HG03520 (cell line): Measurements from ENCODE around the gene FBH1.
"Not testable (repeated sequence)": the region's sequence is repeated elsewhere in the genome, so short reads cannot be mapped to it uniquely, and the experiment has no call there.

Experiments
- ATAC-seq: cut with Tn5 transposase; IDR thresholded peaks from one replicate; pipeline ENCODE4 v1.9.1; 2021; ENCODE audit warnings: mild to moderate bottlenecking, moderate library complexity; ENCODE audit not compliant: unreplicated experiment

The FBH1 gene

GRCh38 chr10:5956146-5956936 lies 66.3 kb downstream of the FBH1 start:
- no peak for ATAC-seq

GRCh38 chr10:5958077-5958476 lies 68.0 kb downstream of the FBH1 start:
- no peak for ATAC-seq

GRCh38 chr10:5958675-5959074 lies 68.6 kb downstream of the FBH1 start:
- no peak for ATAC-seq

GRCh38 chr10:5959142-5959541 lies 69.1 kb downstream of the FBH1 start:
- ATAC-seq: no peak

GRCh38 chr10:5959581-5960069 lies 69.6 kb downstream of the FBH1 start:
- ATAC-seq: no peak

GRCh38 chr10:5960070-5960972 lies 70.3 kb downstream of the FBH1 start:
- ATAC-seq: no peak

- not testable (repeated sequence) for ATAC-seq
These were observed 70.9 kb downstream of the FBH1 start for GRCh38 chr10:5960973-5961275.

GRCh38 chr10:5961405-5962100 lies 71.5 kb downstream of the FBH1 start:
- ATAC-seq: no peak

- ATAC-seq: not testable (repeated sequence)
These were observed 72.4 kb downstream of the FBH1 start for GRCh38 chr10:5962358-5962940.

- no peak for ATAC-seq
These were observed 73.0 kb downstream of the FBH1 start for GRCh38 chr10:5963071-5963470.

GRCh38 chr10:5963591-5963990 lies 73.5 kb downstream of the FBH1 start:
- ATAC-seq: no peak

- ATAC-seq: no peak
These were observed 74.7 kb downstream of the FBH1 start for GRCh38 chr10:5964736-5965135.

- ATAC-seq: no peak
These were observed 75.2 kb downstream of the FBH1 start for GRCh38 chr10:5965266-5965665.

- no peak for ATAC-seq
These were observed 78.1 kb downstream of the FBH1 start for GRCh38 chr10:5968037-5968680.

GRCh38 chr10:5968681-5969453 lies 78.8 kb downstream of the FBH1 start:
- no peak for ATAC-seq

GRCh38 chr10:5970066-5970465 lies 80.0 kb downstream of the FBH1 start:
- no peak for ATAC-seq

GRCh38 chr10:5970527-5970926 lies 80.5 kb downstream of the FBH1 start:
- ATAC-seq: no peak

- ATAC-seq: no peak
These were observed 81.3 kb downstream of the FBH1 start for GRCh38 chr10:5971315-5971832.

- ATAC-seq: no peak
These were observed 81.8 kb downstream of the FBH1 start for GRCh38 chr10:5971886-5972285.

- no peak for ATAC-seq
These were observed 83.0 kb downstream of the FBH1 start for GRCh38 chr10:5973069-5973468.
